IMR-90 (cell line): Measurements from ENCODE around the gene BTN2A1.

Source experiments
- BHLHE40 ChIP-seq: fragments of 150-350 bp; IDR thresholded peaks from 2 replicates; pipeline ENCODE4 v1.6.1; 2016; ENCODE audit warnings: mild to moderate bottlenecking, low read depth, low read length
- CEBPB ChIP-seq: IDR thresholded peaks from 2 replicates; pipeline ENCODE4 v1.6.1; 2012; ENCODE audit warnings: low read depth, low read length, improper control_type of control experiment
- CHD1 ChIP-seq: IDR thresholded peaks from 2 replicates; pipeline ENCODE4 v1.6.1; 2012; ENCODE audit warnings: low read depth, low read length, improper control_type of control experiment
- CTCF ChIP-seq: conservative IDR thresholded peaks from 2 replicates; pipeline ENCODE4 v1.5.1; 2012; ENCODE audit warnings: mild to moderate bottlenecking, low read depth, low read length, improper control_type of control experiment
- ELK1 ChIP-seq: fragments of 150-350 bp; IDR thresholded peaks from 2 replicates; pipeline ENCODE4 v1.6.1; 2016; ENCODE audit warnings: low read depth, mild to moderate bottlenecking, low read length, moderate library complexity, borderline replicate concordance
- MAFK ChIP-seq: IDR thresholded peaks from 2 replicates; pipeline ENCODE4 v1.6.1; 2012; ENCODE audit warnings: low read depth, low read length, improper control_type of control experiment
- MAZ ChIP-seq: IDR thresholded peaks from 2 replicates; pipeline ENCODE4 v1.6.1; 2012; ENCODE audit warnings: low read depth, mild to moderate bottlenecking, low read length, improper control_type of control experiment, moderate library complexity, borderline replicate concordance
- MXI1 ChIP-seq: IDR thresholded peaks from 2 replicates; pipeline ENCODE4 v1.6.1; 2012; ENCODE audit warnings: low read depth, mild to moderate bottlenecking, low read length, moderate library complexity, borderline replicate concordance
- NFE2L2 ChIP-seq: fragments of 150-350 bp; IDR thresholded peaks from 2 replicates; pipeline ENCODE4 v1.6.1; 2016; ENCODE audit warnings: low read depth, mild to moderate bottlenecking, low read length
- POLR2A ChIP-seq: IDR thresholded peaks from 2 replicates; pipeline ENCODE4 v1.6.1; 2012; ENCODE audit warnings: mild to moderate bottlenecking, low read depth, low read length
- RAD21 ChIP-seq: IDR thresholded peaks from 2 replicates; pipeline ENCODE4 v1.6.1; 2012; ENCODE audit warnings: low read length, improper control_type of control experiment
- RCOR1 ChIP-seq: IDR thresholded peaks from 2 replicates; pipeline ENCODE4 v1.6.1; 2012; ENCODE audit warnings: mild to moderate bottlenecking, low read length, improper control_type of control experiment; ENCODE audit not compliant: insufficient replicate concordance
- SMC3 ChIP-seq: fragments of 150-350 bp; IDR thresholded peaks from 2 replicates; pipeline ENCODE4 v1.6.1; 2016; ENCODE audit warnings: low read depth, mild to moderate bottlenecking, antibody characterized with exemption, low read length, moderate library complexity
- USF2 ChIP-seq: fragments of 150-350 bp; IDR thresholded peaks from 2 replicates; pipeline ENCODE4 v1.6.1; 2017; ENCODE audit warnings: mild to moderate bottlenecking, antibody characterized with exemption, low read length, low read depth

- TF ChIP-seq POLR2A (no peak), CTCF (no peak), SMC3 (no peak), USF2 (no peak), CHD1 (no peak), MAFK (no peak), MAZ (no peak), CEBPB (no peak), ELK1 (no peak), RAD21 (no peak), MXI1 (no peak), RCOR1 (no peak), BHLHE40 (no peak), NFE2L2 (no peak)
These were observed 26.4 kb downstream of the BTN2A1 start for GRCh38 chr6:26484161-26484560.
